GM12801 (cell line): ENCODE results near the gene TTC6.

Experiments used
- CTCF ChIP-seq: IDR thresholded peaks from one replicate; pipeline ENCODE4 v1.5.1; 2011; ENCODE audit warnings: control low read depth; ENCODE audit not compliant: insufficient read length; ENCODE audit errors: extremely low read depth

The TTC6 gene

GRCh38 chr14:37587131-37587803 is 8.2 kb upstream of the TTC6 start:
- TF ChIP-seq CTCF, result no peak

GRCh38 chr14:37587881-37588666 is 7.4 kb upstream of the TTC6 start:
- no peak for TF ChIP-seq CTCF

DNA sequence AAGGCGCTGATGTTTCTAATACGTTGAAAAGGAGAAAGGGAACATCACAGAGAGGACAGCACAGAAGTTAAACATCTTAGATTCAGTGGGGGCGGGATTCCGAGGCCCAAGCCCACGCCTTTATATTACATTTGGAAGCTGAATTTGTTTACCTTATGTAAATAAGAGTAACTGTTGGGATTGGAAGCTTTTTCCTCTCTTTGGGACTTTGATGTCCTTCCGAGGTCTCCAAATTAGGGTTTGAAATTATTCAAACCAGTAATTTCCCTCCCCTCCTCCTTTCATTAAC is 6.8 kb upstream of the TTC6 start:
- TF ChIP-seq CTCF, result no peak

DNA sequence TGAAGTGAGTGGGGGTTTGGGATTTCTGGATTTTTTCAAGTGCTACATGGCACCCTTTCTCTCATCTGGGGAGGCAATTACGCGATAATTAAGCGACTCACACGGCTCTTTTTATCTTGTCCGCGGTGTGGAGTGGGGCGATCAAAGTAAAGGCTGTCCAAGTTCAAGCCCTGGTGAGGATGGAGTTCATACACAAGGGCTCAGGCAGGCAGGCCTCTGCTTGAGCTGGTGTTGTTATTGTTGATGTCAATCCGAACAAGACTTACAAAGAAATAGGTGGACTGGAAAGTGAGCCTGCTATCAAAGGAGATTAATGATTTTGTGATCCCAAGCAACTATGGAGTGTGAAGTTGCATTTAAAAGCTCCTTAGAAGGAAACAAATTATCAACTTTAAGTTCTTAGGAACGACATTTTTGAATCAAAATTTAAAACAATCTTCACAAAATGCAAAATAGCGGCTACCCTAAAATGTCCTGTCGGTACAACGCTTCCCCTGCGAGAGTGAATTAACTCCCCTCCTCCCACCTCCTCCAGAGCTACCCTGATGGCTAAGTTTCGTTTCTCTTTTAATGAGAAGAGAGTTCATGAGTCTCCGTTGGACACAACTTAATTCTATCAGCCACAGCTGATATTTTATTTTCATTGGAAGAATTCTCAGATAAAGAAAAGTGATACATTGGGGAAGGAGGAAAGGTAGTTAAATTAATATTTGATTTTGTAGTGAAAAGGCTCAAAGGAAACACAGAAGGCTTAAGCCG is 6.3 kb upstream of the TTC6 start:
- no peak for TF ChIP-seq CTCF

- TF ChIP-seq CTCF, result no peak
Observed at GRCh38 chr14:37589715-37590427, 5.6 kb upstream of the TTC6 start.

DNA sequence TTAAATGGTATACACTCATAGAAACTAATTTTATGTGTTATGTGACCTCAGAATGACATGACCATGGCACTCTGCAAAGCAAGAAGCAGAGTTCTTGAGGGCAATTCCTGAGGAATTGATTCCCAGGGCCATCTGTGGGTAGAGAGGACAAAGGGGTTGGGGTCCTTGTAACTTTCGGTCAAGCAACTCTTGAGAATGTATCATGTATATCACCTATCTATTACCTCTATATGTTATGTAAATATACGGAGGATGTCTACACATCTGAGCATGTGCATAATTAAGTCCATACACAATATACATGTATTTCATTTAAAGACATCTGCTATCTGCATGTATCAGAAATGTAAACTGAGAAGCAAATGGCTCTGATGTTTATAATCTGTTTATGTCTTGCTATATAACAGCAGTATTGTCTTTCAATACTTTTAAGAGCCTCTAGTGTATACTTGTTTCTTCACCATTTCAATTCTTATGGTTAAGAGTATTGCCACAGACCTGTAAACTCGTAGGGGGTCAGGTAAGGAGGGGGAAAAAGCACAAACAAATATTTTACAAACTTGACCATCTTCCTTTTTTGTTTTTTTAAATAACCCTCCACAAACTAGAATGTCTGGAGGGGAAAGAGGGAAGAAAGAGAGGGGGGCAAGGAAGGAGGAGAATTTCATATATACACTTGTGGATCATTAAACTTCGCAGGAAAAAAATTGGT is 4.8 kb upstream of the TTC6 start:
- TF ChIP-seq CTCF, result no peak
